NT2/D1 (cell line): ENCODE measurements around the gene PPP3R1.

Experiments
- DNase-seq: peaks from one replicate; pipeline ENCODE4 v3.0.0-alpha.2; 2011; ENCODE audit warnings: low read depth, low spot score
- H3K27me3 ChIP-seq: 2 replicates; pipeline ENCODE4 v1.6.0; 2011; ENCODE audit warnings: mild to moderate bottlenecking; ENCODE audit not compliant: insufficient read length, insufficient read depth
- H3K36me3 ChIP-seq: 2 replicates; pipeline ENCODE4 v1.6.1; 2011; ENCODE audit warnings: mild to moderate bottlenecking, low read length, mixed read lengths; ENCODE audit not compliant: insufficient read depth, insufficient read length
- H3K4me1 ChIP-seq: 2 replicates; pipeline ENCODE4 v1.5.1; 2011; ENCODE audit not compliant: insufficient read depth, insufficient read length
- H3K4me3 ChIP-seq: 2 replicates; pipeline ENCODE4 v1.5.1; 2011; ENCODE audit warnings: low read depth; ENCODE audit not compliant: insufficient read length
- H3K9ac ChIP-seq: 2 replicates; pipeline ENCODE4 v1.6.0; 2011; ENCODE audit warnings: low read depth; ENCODE audit not compliant: insufficient read length
- H3K9me3 ChIP-seq: 2 replicates; pipeline ENCODE4 v1.5.1; 2011; ENCODE audit warnings: mild to moderate bottlenecking, low read length; ENCODE audit not compliant: insufficient read depth
- SUZ12 ChIP-seq: IDR thresholded peaks from 2 replicates; pipeline ENCODE4 v1.6.1; 2011; ENCODE audit not compliant: insufficient read length, insufficient read depth; ENCODE audit errors: extremely low read depth
- YY1 ChIP-seq: IDR thresholded peaks from 2 replicates; pipeline ENCODE4 v1.6.1; 2011; ENCODE audit not compliant: insufficient read length, insufficient read depth
- ZNF274 ChIP-seq: IDR thresholded peaks from 2 replicates; pipeline ENCODE4 v1.6.1; 2011; ENCODE audit warnings: mild to moderate bottlenecking, low read depth, low read length

PPP3R1 gene

DNA sequence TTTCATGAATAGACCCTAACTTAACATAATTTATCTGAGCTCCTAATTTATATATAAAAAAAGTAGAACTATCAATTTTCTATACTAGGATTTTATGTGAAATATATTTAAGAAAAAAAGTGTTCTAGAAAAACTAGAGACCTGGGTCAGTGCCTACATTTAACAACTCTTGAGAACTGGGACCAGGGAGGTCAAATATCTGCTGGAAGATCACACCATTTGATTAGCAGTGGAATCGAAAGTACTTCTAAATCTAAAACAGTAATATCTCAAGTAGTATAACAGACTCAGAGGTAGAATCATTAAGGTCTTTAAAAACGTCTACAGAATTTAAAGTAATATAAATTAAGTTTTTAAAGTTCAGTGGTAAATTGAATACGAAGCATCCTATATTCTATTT lies 34.6 kb downstream of the PPP3R1 start:
- no peak overlapping the region for H3K9ac ChIP-seq
- TF ChIP-seq ZNF274 (no peak), SUZ12 (no peak), YY1 (no peak)
- no peaks in the 10 kb centered on the region for H3K27me3 ChIP-seq
- H3K36me3 ChIP-seq: peaks cover 4% of the 10 kb centered on the region
- no peak for DNase-seq
- no peak overlapping the region for H3K4me3 ChIP-seq
- no peaks in the 10 kb centered on the region for H3K4me1 ChIP-seq
- H3K9me3 ChIP-seq: no peaks in the 10 kb centered on the region

GRCh38 chr2:68216454-68217310 lies 35.6 kb downstream of the PPP3R1 start:
- Histone ChIP-seq H3K4me3 (no peak overlapping the region), H3K9ac (no peak overlapping the region), H3K27me3 (no peaks in the 10 kb centered on the region), H3K36me3 (peaks cover 10% of the 10 kb centered on the region), H3K9me3 (no peaks in the 10 kb centered on the region), H3K4me1 (no peaks in the 10 kb centered on the region)
- no peak for DNase-seq
- TF ChIP-seq SUZ12 (no peak), ZNF274 (no peak), YY1 (no peak)

- Histone ChIP-seq H3K4me1 (no peaks in the 10 kb centered on the region), H3K9me3 (no peaks in the 10 kb centered on the region), H3K4me3 (no peak overlapping the region), H3K36me3 (peaks cover 11% of the 10 kb centered on the region), H3K27me3 (no peaks in the 10 kb centered on the region), H3K9ac (no peak overlapping the region)
- DNase-seq: no peak
- TF ChIP-seq YY1 (no peak), SUZ12 (no peak), ZNF274 (no peak)
Observed at GRCh38 chr2:68214381-68214780, 38.0 kb downstream of the PPP3R1 start.

DNA sequence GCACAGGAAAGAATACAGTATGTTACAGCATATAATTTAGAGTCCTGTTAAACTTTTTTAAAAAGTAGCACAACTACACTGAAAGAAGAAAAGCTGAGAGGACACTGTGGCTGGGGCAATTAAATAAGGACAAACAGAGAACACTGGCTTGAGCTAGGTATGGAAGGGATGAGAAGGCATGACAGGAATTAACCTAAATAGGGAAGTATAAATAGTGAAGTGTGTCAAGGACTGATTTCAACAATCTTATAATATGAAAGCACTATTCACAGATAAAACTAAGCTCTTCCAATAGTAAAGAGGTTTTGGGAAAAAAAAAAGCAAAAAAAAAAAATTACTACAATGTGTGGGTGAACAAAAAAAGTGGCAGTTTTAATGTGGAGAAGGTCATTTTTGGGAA lies 45.5 kb downstream of the PPP3R1 start:
- DNase-seq: no peak
- no peaks in the 10 kb centered on the region for H3K27me3 ChIP-seq
- TF ChIP-seq YY1 (no peak), ZNF274 (no peak), SUZ12 (no peak)
- H3K4me3 ChIP-seq: no peak overlapping the region
- no peaks in the 10 kb centered on the region for H3K9me3 ChIP-seq
- no peaks in the 10 kb centered on the region for H3K4me1 ChIP-seq
- H3K36me3 ChIP-seq: peaks cover 6% of the 10 kb centered on the region
- H3K9ac ChIP-seq: no peak overlapping the region

DNA sequence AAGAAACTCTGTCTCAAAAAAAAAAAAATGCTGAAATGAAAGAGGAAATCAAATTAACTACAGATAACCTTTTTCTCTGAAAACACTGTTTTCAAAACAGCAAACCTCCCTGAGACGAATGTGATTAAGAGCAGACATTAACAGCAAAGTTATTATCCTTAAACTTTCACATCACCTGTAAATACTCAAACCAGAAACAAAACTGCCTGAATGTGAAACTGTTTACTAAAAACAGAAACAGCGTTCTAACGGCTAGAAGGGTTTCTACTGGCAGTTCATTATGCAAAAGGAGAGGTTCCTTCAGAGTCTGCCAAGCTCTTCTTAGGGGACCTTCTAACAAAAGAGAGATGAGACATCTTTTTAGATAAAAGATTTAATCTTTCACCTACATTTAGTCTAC lies 48.7 kb downstream of the PPP3R1 start:
- no peak overlapping the region for H3K4me3 ChIP-seq
- H3K4me1 ChIP-seq: no peaks in the 10 kb centered on the region
- no peaks in the 10 kb centered on the region for H3K9me3 ChIP-seq
- TF ChIP-seq ZNF274 (no peak), SUZ12 (no peak), YY1 (no peak)
- no peak overlapping the region for H3K9ac ChIP-seq
- DNase-seq: no peak
- H3K27me3 ChIP-seq: no peaks in the 10 kb centered on the region
- peaks cover 4% of the 10 kb centered on the region for H3K36me3 ChIP-seq

DNA sequence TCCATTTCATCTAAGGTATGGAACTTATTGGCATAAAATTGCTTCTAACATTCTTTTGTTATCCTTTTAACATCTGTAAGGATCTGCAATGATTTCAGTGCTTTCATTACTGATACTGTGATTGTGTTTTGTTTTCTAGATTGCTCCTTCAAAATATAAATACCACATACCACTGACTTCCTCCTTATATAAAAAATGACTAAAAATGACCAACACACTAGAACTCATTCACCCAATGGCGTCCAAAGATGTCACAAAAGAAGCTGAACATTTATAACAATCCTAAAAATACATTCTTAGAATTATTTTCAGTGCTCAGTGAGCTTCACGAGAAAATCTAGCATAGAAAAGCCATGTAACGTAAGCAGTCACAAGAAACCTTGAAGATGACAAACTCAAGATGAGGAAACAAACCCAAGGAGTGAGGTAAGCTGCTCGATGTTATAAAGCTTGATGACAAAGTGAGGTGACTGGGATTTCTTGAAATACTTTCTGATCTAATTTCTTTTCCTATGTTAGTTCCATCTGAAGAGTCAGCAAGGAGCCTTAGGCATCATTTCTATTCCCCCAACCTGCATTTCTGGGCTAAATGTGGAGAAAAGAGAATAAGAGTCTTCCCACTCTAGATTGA lies 52.1 kb downstream of the PPP3R1 start:
- no peaks in the 10 kb centered on the region for H3K4me1 ChIP-seq

GRCh38 chr2:68196120-68196716 lies 56.1 kb downstream of the PPP3R1 start:
- Histone ChIP-seq H3K27me3 (no peaks in the 10 kb centered on the region), H3K9ac (no peak overlapping the region), H3K9me3 (no peaks in the 10 kb centered on the region), H3K36me3 (no peaks in the 10 kb centered on the region), H3K4me3 (no peak overlapping the region), H3K4me1 (no peaks in the 10 kb centered on the region)
- TF ChIP-seq YY1 (no peak), ZNF274 (no peak), SUZ12 (no peak)
- peak; percentile 33 for DNase-seq

More for the DNA sequence above, 52.1 kb downstream of the PPP3R1 start:
- TF ChIP-seq SUZ12 (no peak), ZNF274 (no peak), YY1 (no peak)
- H3K4me3 ChIP-seq: no peak overlapping the region
- H3K36me3 ChIP-seq: no peaks in the 10 kb centered on the region
- no peaks in the 10 kb centered on the region for H3K27me3 ChIP-seq
- no peaks in the 10 kb centered on the region for H3K9me3 ChIP-seq
- DNase-seq: no peak
- no peak overlapping the region for H3K9ac ChIP-seq
